Right lobe of liver (tissue), 4 donors: ENCODE data around the gene RNF113A.

Experiments
- CTCF ChIP-seq, 4 donors: fragments of 200-600 bp in 3 of 4; fragments of 450-650 bp in 1 of 4; IDR thresholded peaks; one replicate each; pipeline versions ENCODE4 v1.5.1 to v1.8.0; 2016 to 2022; ENCODE audit warnings: antibody characterized with exemption in 4 of 4, mild to moderate bottlenecking in 2 of 4
- POLR2A ChIP-seq: fragments of 450-650 bp; IDR thresholded peaks from one replicate; pipeline ENCODE4 v1.6.1; 2017; ENCODE audit warnings: antibody characterized with exemption, mild to moderate bottlenecking
- donor health status: DM: no; HTN: no; CAD: no.
- donor health status: DM: no; HTN: no; CAD: no.
- donor health status: DM: no; HTN: yes; CAD: no.

GRCh38 chrX:119900976-119901375 lies 29.4 kb upstream of the RNF113A start:
- TF ChIP-seq CTCF (IDR thresholded peaks at IDR 0.05) = no peak
- no peak for TF ChIP-seq POLR2A
